ENCODE results near the gene DPH3.

DNA sequence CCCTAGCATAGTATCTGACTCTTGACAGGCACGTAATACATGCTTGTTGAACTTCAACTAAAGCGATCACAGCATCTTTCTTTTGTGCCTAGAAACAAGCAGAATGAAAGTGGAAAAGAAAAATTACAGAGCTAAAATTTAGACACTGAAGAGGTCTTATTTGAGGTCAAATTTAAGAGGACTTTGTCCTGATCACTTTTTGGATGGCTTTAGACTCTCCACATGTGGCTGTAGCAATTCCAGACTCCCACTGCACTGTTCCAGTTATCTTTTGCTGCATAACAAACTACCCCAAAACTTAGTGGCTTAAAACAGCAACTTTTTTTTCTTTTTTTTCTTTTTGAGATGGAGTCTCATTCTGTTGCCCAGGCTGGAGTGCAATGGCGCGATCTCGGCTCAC is 23.5 kb downstream of the DPH3 start:
- TF ChIP-seq ELF4 (IDR thresholded peaks at IDR 0.05) (no peak), L3MBTL2 (conservative IDR thresholded peaks at IDR 0.05) (no peak), SUZ12 (IDR thresholded peaks at IDR 0.05) (no peak), ZNF384 (IDR thresholded peaks at IDR 0.05) (no peak), FOXA1 (IDR thresholded peaks at IDR 0.05) (no peak), ARNT (IDR thresholded peaks at IDR 0.05) (no peak), HDGF (IDR thresholded peaks at IDR 0.05; ENCODE audit: borderline replicate concordance) (no peak)

Data from HEK293T (cell line).